ENCODE results near the gene GABRD.

The GABRD gene

GRCh38 chr1:1986451-1987141 is 32.5 kb upstream of the GABRD start:
- DNase-seq, result no peak

- DNase-seq, result no peak
Measured at GRCh38 chr1:1987142-1987510, 32.0 kb upstream of the GABRD start.

GRCh38 chr1:1988061-1988945 is 30.8 kb upstream of the GABRD start:
- no peak for DNase-seq

- DNase-seq, result no peak
Measured at GRCh38 chr1:1989102-1989542, 30.0 kb upstream of the GABRD start.

GRCh38 chr1:1989789-1990188 is 29.4 kb upstream of the GABRD start:
- DNase-seq, result no peak

GRCh38 chr1:1990222-1990621 is 28.9 kb upstream of the GABRD start:
- no peak for DNase-seq

GRCh38 chr1:1994536-1994935 is 24.6 kb upstream of the GABRD start:
- no peak for DNase-seq

GRCh38 chr1:1996207-1996651 is 22.9 kb upstream of the GABRD start:
- no peak for DNase-seq

- no peak for DNase-seq
Measured at GRCh38 chr1:1997576-1997975, 21.6 kb upstream of the GABRD start.

- DNase-seq, result no peak
Measured at GRCh38 chr1:2000432-2000831, 18.7 kb upstream of the GABRD start.

- no peak for DNase-seq
Measured at GRCh38 chr1:2000850-2001249, 18.3 kb upstream of the GABRD start.

- no peak for DNase-seq
Measured at GRCh38 chr1:2001773-2002411, 17.3 kb upstream of the GABRD start.

- DNase-seq, result no peak
Measured at GRCh38 chr1:2003541-2004131, 15.5 kb upstream of the GABRD start, which contains the start of gene CFAP74. TSS of gene CFAP74 (minus strand) at chr1:2003786. CDS start at chr1:1990956, 12,830 bp downstream.

- DNase-seq, result no peak
Measured at GRCh38 chr1:2004856-2005255, 14.3 kb upstream of the GABRD start.

GRCh38 chr1:2009101-2010053 is 9.8 kb upstream of the GABRD start:
- no peak for DNase-seq

- no peak for DNase-seq
Measured at GRCh38 chr1:2014181-2014580, 5.0 kb upstream of the GABRD start.

- DNase-seq, result no peak
Measured at GRCh38 chr1:2014741-2015735, 4.1 kb upstream of the GABRD start.

- no peak for DNase-seq
Measured at GRCh38 chr1:2016123-2016522, 3.0 kb upstream of the GABRD start.

- no peak for DNase-seq
Measured at GRCh38 chr1:2018217-2019171, 651 bp upstream of the GABRD start.
